H9 (cell line): ENCODE results near the gene ADORA2B. TPM values are rescaled to one million over a fixed set of nuclear protein-coding genes. Genes with fewer than 3 reads are reported as not detected.

Source experiments
- DNase-seq: peaks from one replicate; pipeline ENCODE4 v3.0.0-alpha.2; 2017
- H2AFZ ChIP-seq: one replicate; pipeline ENCODE4 v1.6.1; 2013; ENCODE audit warnings: mild to moderate bottlenecking, low read length, control low read depth, moderate library complexity
- H2AK5ac ChIP-seq: 2 replicates; pipeline ENCODE4 v1.6.1; 2013; ENCODE audit warnings: low read length, control low read depth, mixed read lengths; ENCODE audit not compliant: insufficient read length
- H2BK120ac ChIP-seq: one replicate; pipeline ENCODE4 v1.6.1; 2013; ENCODE audit warnings: low read depth, mild to moderate bottlenecking, low read length, control low read depth, inconsistent platforms; ENCODE audit not compliant: poor library complexity, severe bottlenecking
- H2BK12ac ChIP-seq: 2 replicates; pipeline ENCODE4 v1.6.1; 2013; ENCODE audit warnings: low read length, control low read depth, mixed read lengths, low read depth; ENCODE audit not compliant: insufficient read length
- H2BK15ac ChIP-seq: 2 replicates; pipeline ENCODE4 v1.6.1; 2013; ENCODE audit warnings: low read depth, low read length, control low read depth
- H2BK20ac ChIP-seq: one replicate; pipeline ENCODE4 v1.6.1; 2013; ENCODE audit warnings: low read depth, mild to moderate bottlenecking, low read length, control low read depth, inconsistent platforms; ENCODE audit not compliant: poor library complexity, severe bottlenecking
- H2BK5ac ChIP-seq: 2 replicates; pipeline ENCODE4 v1.6.1; 2013; ENCODE audit warnings: low read length, control low read depth, mixed read lengths; ENCODE audit not compliant: insufficient read length
- H3K14ac ChIP-seq: 2 replicates; pipeline ENCODE4 v1.6.1; 2013; ENCODE audit warnings: low read length, control low read depth; ENCODE audit not compliant: insufficient read depth
- H3K18ac ChIP-seq: 2 replicates; pipeline ENCODE4 v1.6.1; 2013; ENCODE audit warnings: low read depth, mild to moderate bottlenecking, mixed read lengths, low read length, control low read depth; ENCODE audit not compliant: insufficient read length
- H3K23ac ChIP-seq: 2 replicates; pipeline ENCODE4 v1.6.1; 2013; ENCODE audit warnings: low read length, control low read depth, mixed read lengths, low read depth; ENCODE audit not compliant: insufficient read length
- H3K23me2 ChIP-seq: 2 replicates; pipeline ENCODE4 v1.6.1; 2013; ENCODE audit warnings: low read depth, mild to moderate bottlenecking, mixed read lengths, low read length, control low read depth; ENCODE audit not compliant: insufficient read length, poor library complexity, severe bottlenecking
- H3K27ac ChIP-seq: 2 replicates; pipeline ENCODE4 v1.5.1; 2013; ENCODE audit warnings: low read length, control low read depth, mixed read lengths, low read depth; ENCODE audit not compliant: insufficient read length
- H3K27me3 ChIP-seq: 2 replicates; pipeline ENCODE4 v1.6.1; 2013; ENCODE audit warnings: low read length, control low read depth, inconsistent platforms; ENCODE audit not compliant: insufficient read depth
- H3K4ac ChIP-seq: 2 replicates; pipeline ENCODE4 v1.6.1; 2013; ENCODE audit warnings: low read depth, mild to moderate bottlenecking, control low read depth, inconsistent platforms, low read length, moderate library complexity
- H3K4me1 ChIP-seq: 2 replicates; pipeline ENCODE4 v1.6.1; 2013; ENCODE audit warnings: low read length, control low read depth, inconsistent platforms; ENCODE audit not compliant: insufficient read depth
- H3K4me2 ChIP-seq: 2 replicates; pipeline ENCODE4 v1.6.1; 2013; ENCODE audit warnings: low read length, control low read depth, mixed read lengths; ENCODE audit not compliant: insufficient read length, insufficient read depth
- H3K56ac ChIP-seq: 2 replicates; pipeline ENCODE4 v1.6.1; 2013; ENCODE audit warnings: low read depth, mild to moderate bottlenecking, mixed read lengths, low read length, control low read depth; ENCODE audit not compliant: insufficient read length
- H3K79me1 ChIP-seq: 2 replicates; pipeline ENCODE4 v1.6.1; 2013; ENCODE audit warnings: low read depth, mild to moderate bottlenecking, moderate library complexity, low read length, control low read depth, inconsistent platforms; ENCODE audit not compliant: insufficient read depth, poor library complexity, severe bottlenecking
- H3K79me2 ChIP-seq: 2 replicates; pipeline ENCODE4 v1.6.1; 2013; ENCODE audit warnings: low read length, control low read depth, inconsistent platforms; ENCODE audit not compliant: insufficient read depth
- H3K9ac ChIP-seq: 2 replicates; pipeline ENCODE4 v1.6.1; 2013; ENCODE audit warnings: low read length, control low read depth, mixed read lengths; ENCODE audit not compliant: insufficient read length; ENCODE audit errors: extremely low read depth
- H3K9me3 ChIP-seq: one replicate; pipeline ENCODE4 v1.6.1; 2013; ENCODE audit warnings: low read depth, low read length, inconsistent platforms; ENCODE audit not compliant: control insufficient read depth
- H3T11ph ChIP-seq: one replicate; pipeline ENCODE4 v1.6.1; 2013; ENCODE audit warnings: mild to moderate bottlenecking, low read length, control low read depth, inconsistent platforms
- H4K20me1 ChIP-seq: one replicate; pipeline ENCODE4 v1.6.1; 2013; ENCODE audit not compliant: control insufficient read depth, insufficient read length, insufficient read depth
- H4K5ac ChIP-seq: 2 replicates; pipeline ENCODE4 v1.6.1; 2013; ENCODE audit warnings: low read depth, mild to moderate bottlenecking, mixed read lengths, low read length, control low read depth; ENCODE audit not compliant: insufficient read length
- H4K8ac ChIP-seq: replicated peaks from 2 replicates; pipeline ENCODE4 v1.6.1; 2013; ENCODE audit warnings: low read length, control low read depth, mixed read lengths, low read depth; ENCODE audit not compliant: insufficient read length
- H4K91ac ChIP-seq: 2 replicates; pipeline ENCODE4 v1.6.1; 2013; ENCODE audit warnings: low read depth, mild to moderate bottlenecking, moderate library complexity, mixed read lengths, low read length, control low read depth; ENCODE audit not compliant: insufficient read length
- H3K27ac Mint-ChIP-seq, 3 experiments: 2 replicates in 2 of 3; 3 replicates in 1 of 3; pipeline ENCODE4 v1.8.0; 2020 to 2021; ENCODE audit warnings: mixed read lengths in 3 of 3, mild to moderate bottlenecking in 1 of 3, moderate library complexity in 1 of 3
- H3K27me3 Mint-ChIP-seq: 2 replicates; pipeline ENCODE4 v1.8.0; 2021; ENCODE audit warnings: low read depth, mild to moderate bottlenecking, moderate library complexity, mixed read lengths
- H3K36me3 Mint-ChIP-seq, 3 experiments: 2 replicates in 2 of 3; 3 replicates in 1 of 3; pipeline ENCODE4 v1.8.0; 2020 to 2021; ENCODE audit warnings: low read depth in 3 of 3, mixed read lengths in 3 of 3; ENCODE audit not compliant: insufficient read depth in 1 of 3
- H3K4me1 Mint-ChIP-seq, 2 experiments: 2 replicates each; pipeline ENCODE4 v1.8.0; 2020; ENCODE audit warnings: mixed read lengths in 2 of 2
- H3K4me3 Mint-ChIP-seq, 2 experiments: 2 replicates in 1 of 2; 3 replicates in 1 of 2; pipeline ENCODE4 v1.8.0; 2020 to 2021; ENCODE audit warnings: mild to moderate bottlenecking in 2 of 2, mixed read lengths in 2 of 2, moderate library complexity in 1 of 2
- H3K9me3 Mint-ChIP-seq, 2 experiments: 2 replicates in 1 of 2; 3 replicates in 1 of 2; pipeline ENCODE4 v1.8.0; 2020; ENCODE audit warnings: mild to moderate bottlenecking in 2 of 2, mixed read lengths in 2 of 2, moderate library complexity in 1 of 2
- CTCF ChIP-seq: fragments of 200-600 bp; sonication (generic); conservative IDR thresholded peaks from 3 replicates; pipeline ENCODE4 v1.8.0; 2021; ENCODE audit warnings: antibody characterized with exemption, mild to moderate bottlenecking
- WGBS: extraction: QIAGEN DNeasy Blood & Tissue Kit; methylation state at CpG from one replicate; pipeline ENCODE4 v1.1.7; 2013; ENCODE audit warnings: missing lambda C conversion rate, low lambda C conversion rate, mixed read lengths; ENCODE audit not compliant: insufficient read length; ENCODE audit errors: extremely low coverage; 5-methylcytosine and 5-hydroxymethylcytosine counted together
- total RNA-seq: library from RNA; stranded (reverse); gene quantifications from 2 replicates; pipeline ENCODE4 v1.2.1, GENCODE V29; 2021

Gene ADORA2B
- total RNA-seq, 1 experiment from 2014 or later: 3.1 TPM

- Histone ChIP-seq H3K18ac (no peak overlapping the region), H3K14ac (no peak overlapping the region; the same call in 1 of the 2 replicates), H3K27ac (no peak overlapping the region), H3K79me1 (no peaks in the 10 kb centered on the region), H2BK5ac (no peak overlapping the region), H3K9ac (no peak overlapping the region), H3K9me3 (no peaks in the 10 kb centered on the region), H3K79me2 (no peaks in the 10 kb centered on the region), H3K23me2 (no peaks in the 10 kb centered on the region), H2BK15ac (no peak overlapping the region), H3K4ac (no peak overlapping the region), H4K91ac (no peak overlapping the region), H3T11ph (no peak overlapping the region), H3K4me2 (no peak overlapping the region), H4K20me1 (no peaks in the 10 kb centered on the region), H4K8ac (no peak overlapping the region), H2BK12ac (no peak overlapping the region), H2AK5ac (no peak overlapping the region), H3K4me1 (peaks cover 6% of the 10 kb centered on the region; the same call in 1 of the 2 replicates), H3K27me3 (no peaks in the 10 kb centered on the region), H2BK20ac (no peak overlapping the region), H2AFZ (no peak overlapping the region), H2BK120ac (no peak overlapping the region), H3K56ac (no peak overlapping the region), H4K5ac (no peak overlapping the region), H3K23ac (no peak overlapping the region)
- peaks cover 4% of the 10 kb centered on the region for H3K27me3 Mint-ChIP-seq
- no peak for DNase-seq
- peak overlapping the region in 1 of 3 experiments; percentile 63; a peak in 1 of 7 replicates for H3K27ac Mint-ChIP-seq
- H3K4me1 Mint-ChIP-seq: peaks cover 9 to 13% of the 10 kb centered on the region in 2 experiments
- peaks cover 0 to 5% (median 0%) of the 10 kb centered on the region in 3 experiments; a peak in 2 of 7 replicates for H3K36me3 Mint-ChIP-seq
- no peak for TF ChIP-seq CTCF
- no CpG with 5 or more reads among the region's 7 CpGs for WGBS
- H3K4me3 Mint-ChIP-seq: no peak overlapping the region; a peak in 1 of 5 replicates
- no peaks in the 10 kb centered on the region for H3K9me3 Mint-ChIP-seq
Observed at GRCh38 chr17:15952048-15952532, 7.2 kb downstream of the ADORA2B start.
